ENCODE results near the gene KCNAB3.

DNA sequence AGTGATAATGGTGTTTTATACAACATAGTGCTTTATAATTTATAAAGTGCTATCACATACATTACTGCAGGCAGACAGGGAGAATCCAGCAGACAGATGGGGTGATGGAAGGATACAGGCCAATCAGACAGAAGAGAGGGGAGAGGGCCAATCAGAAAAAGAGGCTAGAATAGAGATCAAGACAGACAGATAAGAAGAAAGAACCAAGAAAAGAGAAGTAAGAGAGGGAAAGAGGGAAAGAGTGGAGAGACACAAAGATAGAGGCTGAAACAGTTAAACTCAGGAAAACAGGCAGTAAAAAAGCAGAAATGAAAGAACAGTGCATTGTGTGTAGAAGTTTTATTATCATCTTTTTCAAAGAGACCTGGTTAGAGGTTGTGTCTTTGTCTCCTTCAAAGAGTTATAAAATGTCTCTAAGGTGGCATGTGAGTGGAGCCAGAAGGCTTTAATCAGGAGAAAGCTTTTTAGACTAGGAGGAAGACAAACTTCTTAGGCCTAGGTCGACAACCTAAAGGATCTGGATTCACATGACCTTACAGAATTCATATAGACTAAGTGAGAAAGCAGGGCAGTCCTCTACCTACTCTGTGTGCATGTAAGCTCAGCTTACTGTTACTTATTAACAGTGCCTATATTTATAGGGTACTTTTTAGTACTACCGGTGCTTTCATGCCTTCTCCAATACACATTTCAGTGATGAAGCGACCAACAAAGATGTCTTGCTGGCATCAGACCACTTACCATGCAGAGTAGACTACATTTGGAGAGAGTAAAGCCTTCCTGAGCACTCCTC, 49.4 kb downstream of the KCNAB3 start:
- no peak for TF ChIP-seq POLR2AphosphoS5 (IDR thresholded peaks at IDR 0.05; ENCODE audit: low read depth, low read length)
- TF ChIP-seq POLR2A (IDR thresholded peaks at IDR 0.05; ENCODE audit: low read depth, low read length): no peak
- TF ChIP-seq TAF1 (IDR thresholded peaks at IDR 0.05; ENCODE audit: borderline replicate concordance, low read depth, low read length): no peak

All from GM12892 (cell line).